ENCODE measurements around the gene ADSS2. TPM values are rescaled to one million over a fixed set of nuclear protein-coding genes. Genes with fewer than 3 reads are reported as not detected.

Gene ADSS2
- total RNA-seq, 1 donor from 2014 or later: 46.9 TPM

DNA sequence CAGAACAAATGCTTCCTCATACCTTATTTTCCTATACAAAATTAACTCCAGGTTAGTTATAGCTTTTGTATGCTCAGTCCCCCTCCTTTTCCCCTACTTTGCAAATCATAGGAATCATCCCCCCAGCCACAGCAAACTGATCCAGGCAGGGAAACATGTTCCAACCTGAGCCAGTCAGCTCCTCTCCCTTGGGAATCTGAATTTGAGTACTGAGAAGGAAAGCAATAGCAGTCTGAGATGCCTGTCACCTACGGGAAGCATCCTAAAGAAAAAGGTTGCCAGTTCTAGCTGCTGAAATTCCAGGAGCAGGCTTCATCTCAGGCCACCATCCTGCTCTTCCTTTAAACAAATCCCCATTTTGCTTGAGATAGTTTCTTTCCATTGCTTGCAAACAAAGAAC, 6.9 kb downstream of the ADSS2 start:
- no peak for DNase-seq (ENCODE audit: low read depth)
- TF ChIP-seq, protein P1, sequence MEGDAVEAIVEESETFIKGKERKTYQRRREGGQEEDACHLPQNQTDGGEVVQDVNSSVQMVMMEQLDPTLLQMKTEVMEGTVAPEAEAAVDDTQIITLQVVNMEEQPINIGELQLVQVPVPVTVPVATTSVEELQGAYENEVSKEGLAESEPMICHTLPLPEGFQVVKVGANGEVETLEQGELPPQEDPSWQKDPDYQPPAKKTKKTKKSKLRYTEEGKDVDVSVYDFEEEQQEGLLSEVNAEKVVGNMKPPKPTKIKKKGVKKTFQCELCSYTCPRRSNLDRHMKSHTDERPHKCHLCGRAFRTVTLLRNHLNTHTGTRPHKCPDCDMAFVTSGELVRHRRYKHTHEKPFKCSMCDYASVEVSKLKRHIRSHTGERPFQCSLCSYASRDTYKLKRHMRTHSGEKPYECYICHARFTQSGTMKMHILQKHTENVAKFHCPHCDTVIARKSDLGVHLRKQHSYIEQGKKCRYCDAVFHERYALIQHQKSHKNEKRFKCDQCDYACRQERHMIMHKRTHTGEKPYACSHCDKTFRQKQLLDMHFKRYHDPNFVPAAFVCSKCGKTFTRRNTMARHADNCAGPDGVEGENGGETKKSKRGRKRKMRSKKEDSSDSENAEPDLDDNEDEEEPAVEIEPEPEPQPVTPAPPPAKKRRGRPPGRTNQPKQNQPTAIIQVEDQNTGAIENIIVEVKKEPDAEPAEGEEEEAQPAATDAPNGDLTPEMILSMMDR (conservative IDR thresholded peaks at IDR 0.05; ENCODE audit: low read depth, low read length): no peak
- no peak overlapping the region for H3K4me3 ChIP-seq (ENCODE audit: low read depth, low read length)

DNA sequence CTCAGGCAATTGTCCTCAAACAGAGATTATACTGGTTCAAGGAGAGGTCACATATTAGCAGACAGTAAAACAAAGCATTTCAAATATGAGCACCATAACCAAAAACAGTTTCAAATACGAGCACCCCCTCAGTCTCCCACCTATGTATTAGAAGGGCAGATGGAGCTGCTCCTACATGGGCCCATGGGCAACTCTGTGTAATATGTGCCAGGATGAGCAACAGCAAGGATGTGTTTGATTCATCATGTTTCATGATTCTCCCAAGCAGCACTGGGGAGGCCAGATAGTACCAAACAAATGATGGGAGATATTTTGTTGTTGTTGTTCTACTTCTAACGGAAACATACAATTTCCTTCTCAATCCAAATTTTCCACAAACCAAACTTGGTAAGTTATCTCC, 8.9 kb downstream of the ADSS2 start:
- no peak overlapping the region for H3K4me3 ChIP-seq (ENCODE audit: low read depth, low read length)
- DNase-seq (ENCODE audit: low read depth): no peak
- TF ChIP-seq, protein P1 (conservative IDR thresholded peaks at IDR 0.05; ENCODE audit: low read depth, low read length): no peak

DNA sequence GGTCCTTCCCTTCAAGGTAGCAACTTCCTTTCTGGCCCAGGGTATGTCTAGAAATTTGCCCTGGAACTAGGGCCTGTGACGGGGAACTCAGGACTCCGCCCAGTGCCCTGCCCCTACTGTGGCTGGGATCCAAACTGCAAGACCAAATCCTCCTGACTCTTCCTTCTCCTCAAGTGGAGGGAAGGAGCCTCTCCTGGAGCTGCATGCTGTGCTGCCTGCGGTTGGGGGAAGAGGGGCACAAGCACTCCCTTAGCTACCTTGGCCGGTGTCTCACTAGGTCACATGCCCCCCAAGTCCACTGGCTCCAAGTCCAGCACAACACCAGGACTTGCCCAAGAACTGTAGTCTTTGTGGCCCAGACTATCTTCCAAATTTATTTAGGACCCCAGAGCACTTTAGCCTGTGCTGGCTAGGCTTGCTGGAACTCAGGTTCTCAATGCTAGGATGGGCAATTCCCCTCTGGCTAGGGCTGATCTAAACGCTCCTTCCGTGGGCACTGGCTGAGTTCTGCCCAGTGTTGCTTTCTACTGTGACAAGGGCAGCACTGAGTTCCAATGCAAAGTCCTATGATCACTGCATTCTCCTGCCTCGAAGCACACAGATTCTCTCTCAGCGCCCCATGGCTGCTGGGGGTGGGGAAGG, 12.2 kb downstream of the ADSS2 start:
- TF ChIP-seq, protein P1 (conservative IDR thresholded peaks at IDR 0.05; ENCODE audit: low read depth, low read length): no peak
- no peak overlapping the region for H3K4me3 ChIP-seq (ENCODE audit: low read depth, low read length)

DNA sequence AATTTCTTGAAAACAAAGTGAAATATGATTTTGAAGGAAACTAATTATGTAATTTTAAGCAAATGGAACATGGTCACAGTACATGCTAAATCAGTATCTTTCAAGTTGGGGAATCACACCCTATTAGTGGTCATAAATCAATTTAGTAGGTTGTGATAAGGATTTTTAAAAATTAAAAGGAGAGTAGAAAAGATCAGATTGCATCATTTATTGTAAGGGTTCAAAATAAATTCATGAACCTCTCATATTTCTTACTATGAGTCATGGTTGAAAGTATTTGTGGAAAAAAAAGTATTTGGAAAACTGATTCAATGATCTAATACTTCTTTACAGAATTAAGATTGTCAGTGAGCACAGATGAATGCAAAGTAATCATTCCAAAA, 14.6 kb downstream of the ADSS2 start:
- TF ChIP-seq, protein P1 (conservative IDR thresholded peaks at IDR 0.05; ENCODE audit: low read depth, low read length): no peak
- DNase-seq (ENCODE audit: low read depth): no peak

More for the DNA sequence above, 12.2 kb downstream of the ADSS2 start:
- no peak for DNase-seq (ENCODE audit: low read depth)

DNA sequence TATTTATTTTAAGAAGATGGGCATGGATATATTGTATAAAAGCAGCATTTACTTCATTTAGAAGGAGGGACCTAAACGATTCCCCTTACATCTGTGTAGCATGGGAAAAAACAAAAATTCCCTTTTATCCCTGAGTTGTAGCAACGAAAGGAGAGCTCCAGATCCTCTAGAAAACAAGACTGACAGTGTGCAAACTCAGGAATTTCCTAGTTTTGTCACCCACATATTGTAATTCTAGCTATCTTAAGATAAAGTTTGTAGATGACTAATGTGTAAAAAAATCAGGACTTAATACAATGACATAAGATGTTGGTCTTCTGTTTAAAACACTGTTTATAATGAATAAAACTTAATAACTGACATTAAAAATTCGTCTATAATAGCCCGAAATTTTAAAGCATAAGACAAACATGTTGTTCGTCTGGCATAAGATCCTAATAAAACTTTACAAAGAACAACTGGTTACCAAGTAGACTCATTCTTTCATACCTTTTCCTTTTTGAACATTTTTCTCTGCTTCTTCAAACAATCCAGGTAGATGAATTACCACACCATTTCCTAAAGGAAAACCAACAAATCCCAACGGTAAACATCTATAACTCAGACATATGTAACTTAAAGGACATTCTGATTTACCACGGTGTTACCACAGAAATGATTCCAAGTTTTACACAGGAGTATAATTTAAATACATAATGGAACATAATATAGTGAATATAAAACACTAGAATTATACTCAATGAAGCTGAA, 15.2 kb downstream of the ADSS2 start:
- no peak for DNase-seq (ENCODE audit: low read depth)
- TF ChIP-seq, protein P1 (conservative IDR thresholded peaks at IDR 0.05; ENCODE audit: low read depth, low read length): no peak

More for the DNA sequence above, 14.6 kb downstream of the ADSS2 start:
- no peak overlapping the region for H3K4me3 ChIP-seq (ENCODE audit: low read depth, low read length)

DNA sequence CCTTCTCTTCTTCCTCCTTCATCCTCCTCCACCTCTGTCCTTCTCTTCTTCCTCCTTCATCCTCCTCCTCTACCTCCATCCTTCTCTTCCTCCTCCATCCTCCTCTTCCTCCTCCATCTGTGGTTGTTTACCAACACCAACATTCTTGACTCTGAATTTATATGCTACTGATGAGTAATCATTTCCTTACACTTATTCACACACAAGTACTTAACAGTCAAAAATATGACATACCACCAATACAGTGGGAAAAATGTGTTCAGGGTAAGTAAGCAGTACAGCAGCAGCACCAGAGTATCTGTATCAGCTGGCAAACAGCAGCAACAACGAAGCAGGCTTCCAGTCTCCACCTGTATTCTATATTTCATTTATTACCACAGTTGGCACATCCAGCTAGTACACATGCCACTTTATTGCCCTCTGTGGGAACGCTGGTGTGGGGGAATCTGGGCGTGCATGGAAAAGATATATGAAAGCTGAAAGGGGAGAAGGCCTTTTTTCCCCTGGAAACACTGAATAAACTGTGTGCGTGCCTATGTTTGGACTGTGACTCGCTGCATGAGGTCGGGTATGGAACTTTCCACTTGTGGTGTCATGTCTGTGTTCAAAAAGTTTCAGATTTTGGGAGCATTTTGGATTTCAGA, 16.0 kb downstream of the ADSS2 start:
- DNase-seq (ENCODE audit: low read depth): no peak
- H3K4me3 ChIP-seq (ENCODE audit: low read depth, low read length): no peak overlapping the region
- TF ChIP-seq, protein P1 (conservative IDR thresholded peaks at IDR 0.05; ENCODE audit: low read depth, low read length): no peak

More for the DNA sequence above, 15.2 kb downstream of the ADSS2 start:
- H3K4me3 ChIP-seq (ENCODE audit: low read depth, low read length): no peak overlapping the region
